ENCODE results near the gene FMNL1.

DNA sequence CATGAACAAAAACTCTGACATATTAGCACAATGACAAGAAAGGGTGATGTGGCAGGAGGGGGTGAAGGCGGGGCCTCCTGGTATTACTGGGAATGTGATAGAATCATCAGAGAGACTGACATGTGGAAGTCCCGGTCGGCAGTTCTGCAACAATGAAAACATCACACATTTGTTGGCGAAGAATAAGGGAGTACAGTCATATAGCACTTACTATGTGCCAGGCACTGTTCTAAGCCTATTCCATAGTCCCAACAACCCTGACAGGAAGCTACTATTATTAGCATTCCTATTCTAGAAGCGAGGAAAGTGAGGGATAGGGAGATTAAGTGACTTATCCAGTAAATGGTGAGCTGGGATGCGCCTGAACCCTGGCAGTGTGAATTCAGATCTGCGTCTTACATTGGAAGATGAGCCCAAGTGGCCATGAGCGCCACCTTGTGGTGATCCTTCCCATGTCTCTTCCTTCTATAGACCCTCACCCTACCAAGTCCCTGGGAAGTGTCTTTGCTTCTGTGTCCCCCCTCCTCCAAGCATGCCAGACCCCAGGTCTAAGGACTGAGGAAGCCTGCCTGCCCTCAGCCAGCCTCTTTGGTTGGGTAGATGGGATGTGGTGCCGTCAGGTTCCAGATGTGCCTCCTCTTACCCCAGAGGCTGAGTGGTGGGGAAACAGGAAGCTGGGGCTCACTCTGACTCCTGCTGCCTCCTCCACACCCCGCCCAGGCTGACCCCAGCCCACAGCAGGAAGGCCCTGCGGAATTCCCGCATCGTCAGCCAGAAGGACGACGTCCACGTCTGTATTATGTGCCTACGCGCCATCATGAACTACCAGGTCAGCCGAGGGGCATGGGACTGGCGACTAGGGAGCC, 14.0 kb downstream of the FMNL1 start:
- TF ChIP-seq, protein P1, sequence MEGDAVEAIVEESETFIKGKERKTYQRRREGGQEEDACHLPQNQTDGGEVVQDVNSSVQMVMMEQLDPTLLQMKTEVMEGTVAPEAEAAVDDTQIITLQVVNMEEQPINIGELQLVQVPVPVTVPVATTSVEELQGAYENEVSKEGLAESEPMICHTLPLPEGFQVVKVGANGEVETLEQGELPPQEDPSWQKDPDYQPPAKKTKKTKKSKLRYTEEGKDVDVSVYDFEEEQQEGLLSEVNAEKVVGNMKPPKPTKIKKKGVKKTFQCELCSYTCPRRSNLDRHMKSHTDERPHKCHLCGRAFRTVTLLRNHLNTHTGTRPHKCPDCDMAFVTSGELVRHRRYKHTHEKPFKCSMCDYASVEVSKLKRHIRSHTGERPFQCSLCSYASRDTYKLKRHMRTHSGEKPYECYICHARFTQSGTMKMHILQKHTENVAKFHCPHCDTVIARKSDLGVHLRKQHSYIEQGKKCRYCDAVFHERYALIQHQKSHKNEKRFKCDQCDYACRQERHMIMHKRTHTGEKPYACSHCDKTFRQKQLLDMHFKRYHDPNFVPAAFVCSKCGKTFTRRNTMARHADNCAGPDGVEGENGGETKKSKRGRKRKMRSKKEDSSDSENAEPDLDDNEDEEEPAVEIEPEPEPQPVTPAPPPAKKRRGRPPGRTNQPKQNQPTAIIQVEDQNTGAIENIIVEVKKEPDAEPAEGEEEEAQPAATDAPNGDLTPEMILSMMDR (optimal IDR thresholded peaks at IDR 0.05 in 1 of 3, IDR thresholded peaks at IDR 0.05 in 1 of 3, conservative IDR thresholded peaks at IDR 0.05 in 1 of 3; ENCODE audit: extremely low read depth in 1 of 3, insufficient read depth in 2 of 3, low read length in 3 of 3): peak; percentile 89 to 95 (median 89)
- TF ChIP-seq EZH2 (IDR thresholded peaks at IDR 0.05; ENCODE audit: low read length): no peak
